K562 (cell line): ENCODE measurements around the gene POGZ. TPM values are rescaled to one million over a fixed set of nuclear protein-coding genes. Genes with fewer than 3 reads are reported as not detected.

Experiments
- ATAC-seq: fragments of 200-7000 bp; cut with Tn5 transposase; 3 replicates; pipeline ENCODE4 v1.9.1; 2020; ENCODE audit warnings: moderate library complexity
- BruUV-seq: library from RNA; stranded (reverse); fragments of 400-500 nt; replicated peaks from 2 replicates; lab custom pipeline; 2021; lab: Mats Ljungman, UMichigan
- CTCF ChIA-PET: fragments of 300-600 bp; formaldehyde crosslinking; extraction: SDS; loops from one replicate; lab custom pipeline; 2021; ENCODE audit warnings: low intra/inter-chr PET ratio; lab: Yijun Ruan, JAX
- POLR2A ChIA-PET: fragments of 300-600, 350-650 bp; sonication (Branson Sonifier 250); formaldehyde crosslinking; extraction: SDS; loops from one replicate; lab custom pipeline; 2021; ENCODE audit warnings: antibody characterized with exemption, inconsistent platforms; lab: Yijun Ruan, JAX
- DNase-seq, 4 experiments: peaks; one replicate each; pipeline versions ENCODE4 v3.0.0 to v3.0.0-alpha.2; 2011 to 2018; ENCODE audit warnings: low spot score in 3 of 4, mixed read lengths in 3 of 4; ENCODE audit errors: extremely low read depth in 1 of 4
- FAIRE-seq: peaks from 2 replicates; lab custom pipeline; 2011; peaks lifted over from hg19 to GRCh38; lab: Jason Lieb, UNC
- H2AFZ ChIP-seq: 2 replicates; pipeline ENCODE4 v1.6.0; 2011; ENCODE audit warnings: low read depth, low read length, control low read depth, inconsistent platforms
- H3K27ac ChIP-seq: fragments of 200-600 bp; 3 replicates; pipeline ENCODE4 v1.8.0; 2011; ENCODE audit warnings: low read depth, mild to moderate bottlenecking, control low read depth, inconsistent platforms, low read length, moderate library complexity, mixed read lengths; ENCODE audit errors: extremely low read depth
- H3K27me3 ChIP-seq, 2 experiments: fragments of 300-600 bp in 1 of 2; 2 replicates in 1 of 2; 3 replicates in 1 of 2; pipeline versions ENCODE4 v1.6.0 to v1.8.0; 2011; ENCODE audit warnings: inconsistent platforms in 2 of 2, low read length in 2 of 2, mild to moderate bottlenecking in 1 of 2, mixed read lengths in 1 of 2, moderate library complexity in 1 of 2; ENCODE audit not compliant: control insufficient read depth in 2 of 2, insufficient read depth in 2 of 2
- H3K36me3 ChIP-seq: fragments of 300-600 bp; 3 replicates; pipeline ENCODE4 v1.8.0; 2011; ENCODE audit warnings: mild to moderate bottlenecking, low read length, inconsistent platforms; ENCODE audit not compliant: control insufficient read depth, insufficient read depth
- H3K4me1 ChIP-seq, 2 experiments: fragments of 200-600 bp in 1 of 2; replicated peaks in 1 of 2; 2 replicates in 1 of 2; 3 replicates in 1 of 2; pipeline versions ENCODE4 v1.5.1 to v1.8.0; 2011; ENCODE audit warnings: inconsistent platforms in 2 of 2, low read length in 2 of 2, mild to moderate bottlenecking in 1 of 2, mixed read lengths in 1 of 2, moderate library complexity in 1 of 2; ENCODE audit not compliant: control insufficient read depth in 2 of 2, insufficient read depth in 2 of 2
- H3K4me2 ChIP-seq: 2 replicates; pipeline ENCODE4 v1.6.1; 2011; ENCODE audit warnings: low read length, control low read depth, inconsistent platforms, mixed read lengths; ENCODE audit not compliant: insufficient read depth
- H3K4me3 ChIP-seq: fragments of 200-600 bp; sonication (generic), shearing (Covaris generic); 2 replicates; pipeline ENCODE4 v1.5.1; 2016; ENCODE audit warnings: control low read depth, inconsistent platforms
- H3K79me2 ChIP-seq: fragments of 200-600 bp; 3 replicates; pipeline ENCODE4 v1.8.0; 2011; ENCODE audit warnings: low read length, inconsistent platforms; ENCODE audit not compliant: control insufficient read depth, insufficient read depth
- H3K9ac ChIP-seq, 2 experiments: 2 replicates each; pipeline versions ENCODE4 v1.6.0 to v1.6.1; 2011; ENCODE audit warnings: low read depth in 2 of 2, low read length in 2 of 2, control low read depth in 1 of 2, inconsistent platforms in 1 of 2, mild to moderate bottlenecking in 1 of 2, mixed read lengths in 1 of 2; ENCODE audit not compliant: insufficient read depth in 1 of 2
- H3K9me1 ChIP-seq: one replicate; pipeline ENCODE4 v1.6.0; 2011; ENCODE audit warnings: inconsistent platforms, mild to moderate bottlenecking, low read length, moderate library complexity; ENCODE audit not compliant: control insufficient read depth, insufficient read depth
- H3K9me3 ChIP-seq: replicated peaks from 2 replicates; pipeline ENCODE4 v1.5.1; 2011; ENCODE audit warnings: low read depth, low read length, inconsistent platforms; ENCODE audit not compliant: control insufficient read depth, insufficient read depth
- H4K20me1 ChIP-seq: replicated peaks from 2 replicates; pipeline ENCODE4 v1.6.1; 2011; ENCODE audit warnings: low read length, inconsistent platforms, mixed read lengths; ENCODE audit not compliant: control insufficient read depth, insufficient read depth
- CTCF ChIP-seq, 3 experiments: IDR thresholded peaks in 2 of 3; conservative IDR thresholded peaks in 1 of 3; 2 replicates each; pipeline ENCODE4 v1.5.1; 2011 to 2012; ENCODE audit warnings: low read length in 3 of 3, mild to moderate bottlenecking in 3 of 3, control low read depth in 2 of 3, improper control_type of control experiment in 1 of 3, inconsistent platforms in 1 of 3, low read depth in 1 of 3, mixed read lengths in 1 of 3, moderate library complexity in 1 of 3; ENCODE audit not compliant: insufficient read depth in 2 of 3
- MTA3 ChIP-seq: fragments of 450-650 bp; formaldehyde crosslinking; IDR thresholded peaks from 2 replicates; pipeline ENCODE4 v1.6.1; 2017; ENCODE audit warnings: mild to moderate bottlenecking, borderline replicate concordance
- RAD21 ChIP-seq, 2 experiments: fragments of 250-450 bp in 1 of 2; fragments of 450-650 bp in 1 of 2; sonication (Bioruptor Pico) in 1 of 2; formaldehyde crosslinking in 1 of 2; IDR thresholded peaks in 1 of 2; conservative IDR thresholded peaks in 1 of 2; 2 replicates each; pipeline versions ENCODE4 v1.4.0 to v1.8.0; 2020 to 2022; ENCODE audit warnings: mild to moderate bottlenecking in 2 of 2, moderate library complexity in 1 of 2
- WGBS: fragments of 100-300 bp; shearing (Covaris generic); methylation state at CpG from one replicate; pipeline ENCODE4 v1.1.6; 2016; ENCODE audit warnings: low coverage, mixed read lengths; ENCODE audit not compliant: insufficient coverage; ENCODE audit errors: missing lambda C conversion rate; 5-methylcytosine and 5-hydroxymethylcytosine counted together
- in situ Hi-C: fragments of 300-500 bp; cut with MboI; formaldehyde crosslinking; loops from 4 replicates; pipeline ENCODE4 v1.15.0; 2018; ENCODE audit warnings: inconsistent platforms, mixed read lengths
- intact Hi-C: fragments of 100-400 bp; cut with micrococcal nuclease; formaldehyde crosslinking; loops from 2 replicates; pipeline ENCODE4 v1.14.2; 2022
- polyA plus RNA-seq, 8 experiments: library from polyadenylated mRNA; depleted of rRNA in 4 of 8; stranded (reverse) in 5 of 8; unstranded in 3 of 8; fragments of >200 nt; fragmentation: Nextera tagmentation in 2 of 8; fragmentation: Illumina TruSeq in 1 of 8; extraction: Ambion mirVana in 2 of 8; extraction: Trizol in 1 of 8; gene quantifications; 2 replicates each; pipeline versions ENCODE4 v1.2.1 to v1.2.3, GENCODE V29; 2011 to 2014; ENCODE audit warnings: inconsistent platforms in 1 of 8, missing spikeins in 1 of 8
- total RNA-seq, 7 experiments: library from RNA; depleted of rRNA in 6 of 7; stranded (reverse); fragments of >200 nt in 6 of 7; fragmentation: Illumina TruSeq in 2 of 7; extraction: Trizol in 2 of 7; gene quantifications; 2 replicates each; pipeline versions ENCODE4 v1.2.1 to v1.2.3, GENCODE V29; 2011 to 2021; ENCODE audit warnings: low replicate concordance in 1 of 7
- TF ChIP-seq, protein P1 (sequence below), 2 experiments: fragments of 450-650 bp in 1 of 2; IDR thresholded peaks; 2 replicates each; pipeline ENCODE4 v1.6.1; 2011 to 2017; ENCODE audit warnings: low read depth in 2 of 2, antibody characterized with exemption in 1 of 2, borderline replicate concordance in 1 of 2, low read length in 1 of 2, mild to moderate bottlenecking in 1 of 2, mixed read lengths in 1 of 2; ENCODE audit not compliant: control insufficient read depth in 1 of 2

POGZ gene
- total and polyA plus RNA-seq, 9 of the 15 experiments (the other 6 are each of a cell fraction or from before 2014, with no cell fraction given): 9.4 to 40.6 (median 21.6) TPM

DNA sequence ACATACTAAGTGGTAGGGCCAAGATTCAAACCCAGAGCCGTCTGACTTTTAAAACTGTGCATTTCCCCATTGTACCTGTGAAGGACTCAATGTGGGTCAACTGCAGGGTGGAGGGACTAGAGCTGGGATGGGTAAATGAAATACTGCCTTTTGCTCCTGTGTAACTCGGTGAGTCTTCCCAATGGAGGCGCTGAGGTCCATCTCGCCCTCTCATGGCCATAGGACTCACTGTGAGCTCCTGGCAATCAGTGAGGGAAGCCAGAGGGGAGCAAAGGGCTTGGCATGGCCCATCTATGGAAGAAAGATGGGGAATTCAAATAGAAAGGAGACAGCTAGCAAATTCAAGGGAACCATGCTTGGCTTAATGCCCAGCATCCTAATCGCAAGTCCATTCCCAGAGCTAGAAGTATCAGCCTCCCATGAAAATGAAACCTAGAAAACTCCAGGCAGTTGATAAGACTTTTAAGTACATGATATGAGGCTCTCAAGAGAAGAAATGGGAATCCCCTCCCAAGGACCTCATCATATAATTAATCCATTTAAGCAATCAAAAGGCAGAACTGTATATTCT, 26.5 kb upstream of the POGZ start:
- no peaks in the 10 kb centered on the region for H3K36me3 ChIP-seq
- H3K9ac ChIP-seq: no peak overlapping the region
- 17% methylated on average over 5 of the region's 5 CpGs for WGBS
- intact Hi-C loops (no loop called here), in situ Hi-C loops (no loop called here)
- H3K4me2 ChIP-seq: no peak overlapping the region
- ATAC-seq (peak; percentile 77), FAIRE-seq (no peak), DNase-seq (no peak)
- H3K9me1 ChIP-seq: no peaks in the 10 kb centered on the region
- no peak overlapping the region for H2AFZ ChIP-seq
- CTCF ChIA-PET: no interaction called here
- no peak overlapping the region for H3K4me3 ChIP-seq
- H3K79me2 ChIP-seq: no peaks in the 10 kb centered on the region
- POLR2A ChIA-PET: interaction anchor here (0.7 to 1.0 kb wide), 2 partner anchors 9 to 20 kb away, joined by 3 to 5 read pairs; no protein-coding TSS in a partner anchor
- peaks cover 2% of the 10 kb centered on the region; the same call in 1 of the 2 replicates for H3K9me3 ChIP-seq
- peak in 1 of 2 experiments; percentile 24; a peak in 1 of 4 replicates for TF ChIP-seq RAD21 (CRISPR knock-in tag; conservative IDR thresholded peaks at IDR 0.05 in 1 of 2, IDR thresholded peaks at IDR 0.05 in 1 of 2)
- no peak for TF ChIP-seq MTA3
- TF ChIP-seq, protein P1, sequence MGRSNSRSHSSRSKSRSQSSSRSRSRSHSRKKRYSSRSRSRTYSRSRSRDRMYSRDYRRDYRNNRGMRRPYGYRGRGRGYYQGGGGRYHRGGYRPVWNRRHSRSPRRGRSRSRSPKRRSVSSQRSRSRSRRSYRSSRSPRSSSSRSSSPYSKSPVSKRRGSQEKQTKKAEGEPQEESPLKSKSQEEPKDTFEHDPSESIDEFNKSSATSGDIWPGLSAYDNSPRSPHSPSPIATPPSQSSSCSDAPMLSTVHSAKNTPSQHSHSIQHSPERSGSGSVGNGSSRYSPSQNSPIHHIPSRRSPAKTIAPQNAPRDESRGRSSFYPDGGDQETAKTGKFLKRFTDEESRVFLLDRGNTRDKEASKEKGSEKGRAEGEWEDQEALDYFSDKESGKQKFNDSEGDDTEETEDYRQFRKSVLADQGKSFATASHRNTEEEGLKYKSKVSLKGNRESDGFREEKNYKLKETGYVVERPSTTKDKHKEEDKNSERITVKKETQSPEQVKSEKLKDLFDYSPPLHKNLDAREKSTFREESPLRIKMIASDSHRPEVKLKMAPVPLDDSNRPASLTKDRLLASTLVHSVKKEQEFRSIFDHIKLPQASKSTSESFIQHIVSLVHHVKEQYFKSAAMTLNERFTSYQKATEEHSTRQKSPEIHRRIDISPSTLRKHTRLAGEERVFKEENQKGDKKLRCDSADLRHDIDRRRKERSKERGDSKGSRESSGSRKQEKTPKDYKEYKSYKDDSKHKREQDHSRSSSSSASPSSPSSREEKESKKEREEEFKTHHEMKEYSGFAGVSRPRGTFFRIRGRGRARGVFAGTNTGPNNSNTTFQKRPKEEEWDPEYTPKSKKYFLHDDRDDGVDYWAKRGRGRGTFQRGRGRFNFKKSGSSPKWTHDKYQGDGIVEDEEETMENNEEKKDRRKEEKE (IDR thresholded peaks at IDR 0.05; ENCODE audit: borderline replicate concordance in 1 of 2, control insufficient read depth in 1 of 2, low read depth in 2 of 2, low read length in 1 of 2): no peak
- peak in 1 of 3 experiments; percentile 31; a peak in 1 of 6 replicates for TF ChIP-seq CTCF (IDR thresholded peaks at IDR 0.05 in 2 of 3, conservative IDR thresholded peaks at IDR 0.05 in 1 of 3; ENCODE audit: insufficient read depth in 2 of 3, low read depth in 1 of 3, low read length in 3 of 3)
- no peaks in the 10 kb centered on the region; a peak in 1 of 5 replicates for H3K4me1 ChIP-seq
- no peak overlapping the region for H3K27ac ChIP-seq
- no peaks in the 10 kb centered on the region for H3K27me3 ChIP-seq
- no TSS peak for BruUV-seq
- H4K20me1 ChIP-seq: no peaks in the 10 kb centered on the region
